HepG2 (cell line): ENCODE measurements around the gene HUNK. TPM values are rescaled to one million over a fixed set of nuclear protein-coding genes. Genes with fewer than 3 reads are reported as not detected.

Source experiments
- ATAC-seq: fragments of 200-7000 bp; cut with Tn5 transposase; 3 replicates; pipeline ENCODE4 v1.9.1; 2020; ENCODE audit warnings: mild to moderate bottlenecking, moderate library complexity
- BruUV-seq: library from RNA; stranded (reverse); fragments of 400-500 nt; replicated peaks from 2 replicates; lab custom pipeline; 2021; lab: Mats Ljungman, UMichigan
- CTCF ChIA-PET: fragments of 300-600 bp; formaldehyde crosslinking; extraction: SDS; loops from one replicate; lab custom pipeline; 2021; ENCODE audit warnings: low total read pairs, inconsistent platforms, low intra/inter-chr PET ratio; lab: Yijun Ruan, JAX
- POLR2A ChIA-PET: fragments of 350-600 bp; sonication (Branson Sonifier 250); formaldehyde crosslinking; loops from one replicate; lab custom pipeline; 2020; ENCODE audit warnings: antibody characterized with exemption, inconsistent platforms; lab: Yijun Ruan, JAX
- DNase-seq: peaks from one replicate; pipeline ENCODE4 v3.0.0-alpha.2; 2015; ENCODE audit warnings: low spot score
- FAIRE-seq: peaks from 3 replicates; lab custom pipeline; 2011; peaks lifted over from hg19 to GRCh38; lab: Jason Lieb, UNC
- H2AFZ ChIP-seq: one replicate; pipeline ENCODE4 v1.6.1; 2011; ENCODE audit warnings: low read length, inconsistent platforms
- H3K27ac ChIP-seq: fragments of 300-600 bp; 3 replicates; pipeline ENCODE4 v1.8.0; 2011; ENCODE audit warnings: mixed run types, mild to moderate bottlenecking, mixed read lengths, low read length, inconsistent platforms; ENCODE audit not compliant: insufficient read depth; ENCODE audit errors: extremely low read length
- H3K27me3 ChIP-seq, 2 experiments: fragments of 200-600 bp in 1 of 2; 2 replicates in 1 of 2; 3 replicates in 1 of 2; pipeline versions ENCODE4 v1.6.0 to v1.8.0; 2011; ENCODE audit warnings: low read length in 2 of 2, mild to moderate bottlenecking in 2 of 2, moderate library complexity in 2 of 2, inconsistent platforms in 1 of 2; ENCODE audit not compliant: insufficient read depth in 2 of 2, control insufficient read depth in 1 of 2
- H3K36me3 ChIP-seq, 2 experiments: fragments of 200-600 bp in 1 of 2; replicated peaks in 1 of 2; 2 replicates in 1 of 2; 3 replicates in 1 of 2; pipeline versions ENCODE4 v1.5.1 to v1.8.0; 2011; ENCODE audit warnings: low read length in 2 of 2, inconsistent platforms in 1 of 2; ENCODE audit not compliant: insufficient read depth in 2 of 2, control insufficient read depth in 1 of 2
- H3K4me1 ChIP-seq: 2 replicates; pipeline ENCODE4 v1.5.1; 2012; ENCODE audit warnings: low read length, inconsistent platforms; ENCODE audit not compliant: insufficient read depth
- H3K4me2 ChIP-seq: 2 replicates; pipeline ENCODE4 v1.6.0; 2011; ENCODE audit warnings: low read depth, low read length, inconsistent platforms
- H3K4me3 ChIP-seq, 3 experiments: fragments of 200-600 bp in 1 of 3; sonication (generic), shearing (Covaris generic) in 1 of 3; replicated peaks in 1 of 3; 2 replicates each; pipeline ENCODE4 v1.5.1; 2011 to 2016; ENCODE audit warnings: low read length in 3 of 3, inconsistent platforms in 2 of 3, low read depth in 2 of 3, mild to moderate bottlenecking in 2 of 3, control low read depth in 1 of 3, mixed read lengths in 1 of 3; ENCODE audit not compliant: insufficient read depth in 1 of 3
- H3K79me2 ChIP-seq: one replicate; pipeline ENCODE4 v1.6.1; 2011; ENCODE audit warnings: low read length, inconsistent platforms; ENCODE audit not compliant: insufficient read depth
- H3K9ac ChIP-seq: 2 replicates; pipeline ENCODE4 v1.6.0; 2011; ENCODE audit warnings: mild to moderate bottlenecking, low read depth, low read length, inconsistent platforms; ENCODE audit not compliant: insufficient read depth
- H3K9me3 ChIP-seq: 2 replicates; pipeline ENCODE4 v1.5.1; 2012; ENCODE audit warnings: mild to moderate bottlenecking, low read length
- H4K20me1 ChIP-seq: 2 replicates; pipeline ENCODE4 v1.6.0; 2011; ENCODE audit warnings: inconsistent platforms, mild to moderate bottlenecking, low read length, moderate library complexity; ENCODE audit not compliant: insufficient read depth
- ELF1 ChIP-seq: sonication (generic); formaldehyde crosslinking; IDR thresholded peaks from 2 replicates; pipeline ENCODE4 v1.4.0; 2020; ENCODE audit warnings: missing genetic modification reagents
- HNRNPH1 ChIP-seq: fragments of 200-400 bp; formaldehyde crosslinking; optimal IDR thresholded peaks from 2 replicates; pipeline ENCODE3; 2017; ENCODE audit warnings: mild to moderate bottlenecking, low read depth, low read length
- KDM4B ChIP-seq: sonication (generic); formaldehyde crosslinking; IDR thresholded peaks from 2 replicates; pipeline ENCODE4 v1.4.0; 2020; ENCODE audit warnings: missing genetic modification reagents
- KMT2A ChIP-seq: sonication (generic); formaldehyde crosslinking; IDR thresholded peaks from 2 replicates; pipeline ENCODE4 v1.4.0; 2020; ENCODE audit warnings: missing genetic modification reagents
- NCOR1 ChIP-seq: fragments of 200-600 bp; sonication (generic); IDR thresholded peaks from 2 replicates; pipeline ENCODE4 v1.7.0; 2017; ENCODE audit warnings: antibody characterized with exemption, low read length, borderline replicate concordance
- RCOR2 ChIP-seq: IDR thresholded peaks from 2 replicates; pipeline ENCODE4 v1.6.1; 2016; ENCODE audit warnings: missing biosample characterization, missing genetic modification reagents
- TBL1XR1 ChIP-seq: fragments of 150-350 bp; IDR thresholded peaks from 2 replicates; pipeline ENCODE4 v1.6.1; 2014; ENCODE audit warnings: borderline replicate concordance, low read length; ENCODE audit not compliant: partially characterized antibody
- TEAD3 ChIP-seq: optimal IDR thresholded peaks from 2 replicates; pipeline ENCODE3; 2016; ENCODE audit warnings: borderline replicate concordance
- ZNF446 ChIP-seq: sonication (generic); formaldehyde crosslinking; IDR thresholded peaks from 2 replicates; pipeline ENCODE4 v1.5.0; 2020; ENCODE audit warnings: mild to moderate bottlenecking, missing genetic modification reagents
- ZNF674 ChIP-seq: sonication (generic); formaldehyde crosslinking; IDR thresholded peaks from 2 replicates; pipeline ENCODE4 v1.5.0; 2020; ENCODE audit warnings: low read depth, mild to moderate bottlenecking, missing genetic modification reagents
- ZNF766 ChIP-seq: sonication (generic); formaldehyde crosslinking; IDR thresholded peaks from 2 replicates; pipeline ENCODE4 v1.5.0; 2020; ENCODE audit warnings: missing genetic modification reagents, borderline replicate concordance
- WGBS: methylation state at CpG from one replicate; pipeline ENCODE4 v1.1.6; 2017; ENCODE audit warnings: low lambda C conversion rate; 5-methylcytosine and 5-hydroxymethylcytosine counted together
- in situ Hi-C: cut with HindIII; loops from 2 replicates; pipeline ENCODE4 v1.10.0; 2017; ENCODE audit warnings: low pct_unique_long_range_greater_than_20kb; ENCODE audit not compliant: extremely low pct_ligation_motif_present
- intact Hi-C: fragments of 100-400 bp; cut with micrococcal nuclease; formaldehyde crosslinking; loops from one replicate; pipeline ENCODE4 v1.10.0; 2022; ENCODE audit not compliant: unreplicated experiment
- polyA plus RNA-seq, 8 experiments: library from polyadenylated mRNA; depleted of rRNA in 3 of 8; stranded (reverse) in 7 of 8; unstranded in 1 of 8; fragments of >200 nt; fragmentation: Illumina TruSeq in 4 of 8; extraction: Trizol in 4 of 8; gene quantifications; 2 replicates each; pipeline versions ENCODE4 v1.2.1 to v1.2.3, GENCODE V29; 2011 to 2016; ENCODE audit warnings: low read depth in 4 of 8, missing spikeins in 1 of 8, mixed read lengths in 1 of 8; ENCODE audit not compliant: insufficient read depth in 1 of 8
- total RNA-seq, 5 experiments: library from RNA; depleted of rRNA; stranded (reverse); fragments of >200 nt; fragmentation: Illumina TruSeq; extraction: Trizol; gene quantifications; 2 replicates each; pipeline ENCODE4 v1.2.3, GENCODE V29; 2016; ENCODE audit warnings: low read depth in 1 of 5
- TF ChIP-seq, protein P1 (sequence below): sonication (generic); formaldehyde crosslinking; IDR thresholded peaks from 2 replicates; pipeline ENCODE4 v1.8.1; 2022; ENCODE audit warnings: mild to moderate bottlenecking, missing genetic modification reagents

Gene HUNK
- total and polyA plus RNA-seq, 2 of the 13 experiments (the other 11 are each of a cell fraction or from before 2014, with no cell fraction given): 1.8 to 1.9 TPM

DNA sequence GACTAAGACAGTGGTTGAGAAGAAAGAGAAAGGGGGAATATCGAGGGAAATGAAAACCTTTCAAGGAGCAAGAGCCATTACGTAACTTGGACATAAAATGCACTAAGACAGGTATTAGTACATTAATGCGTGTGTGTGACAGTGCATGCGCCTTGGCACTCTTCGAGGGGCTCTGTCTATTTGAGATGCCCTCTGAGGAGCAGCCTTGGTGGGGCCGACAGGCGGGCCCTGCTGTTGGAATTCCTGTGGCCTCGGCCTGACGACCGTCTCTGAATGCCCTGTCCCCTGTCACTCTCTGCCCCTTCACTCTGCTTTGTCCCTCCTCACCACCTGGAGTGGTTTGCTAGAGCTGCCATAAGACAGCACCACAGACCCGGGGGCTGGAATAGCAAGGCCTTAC, 12.3 kb downstream of the HUNK start (continued):
- no peak for TF ChIP-seq ELF1 (CRISPR knock-in tag)
- no peak for TF ChIP-seq TEAD3 (CRISPR knock-in tag)
- no peak for TF ChIP-seq HNRNPH1

DNA sequence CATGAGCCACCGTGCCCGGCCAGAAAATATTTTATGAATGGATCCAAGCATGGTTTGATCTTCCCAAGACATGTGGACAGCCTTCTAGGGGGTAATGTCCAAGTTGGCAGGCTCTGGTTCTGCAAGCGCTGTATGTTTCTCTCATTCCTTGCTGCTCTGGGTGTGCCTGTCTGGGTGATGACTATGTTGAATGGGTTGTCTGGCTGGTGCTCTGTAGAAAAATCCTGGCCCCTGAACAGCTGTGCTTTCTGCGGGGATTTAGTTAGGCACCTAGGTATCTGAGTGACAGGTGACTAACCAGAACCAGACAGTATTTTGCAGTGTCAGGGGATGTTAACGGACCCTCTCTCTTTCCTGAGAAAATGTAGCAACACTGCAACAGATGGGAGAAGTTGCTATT, 14.1 kb downstream of the HUNK start:
- H3K9ac ChIP-seq: no peak overlapping the region
- FAIRE-seq (no peak), DNase-seq (no peak), ATAC-seq (no peak)
- H2AFZ ChIP-seq: no peak overlapping the region
- no peaks in the 10 kb centered on the region for H3K9me3 ChIP-seq
- H3K27me3 ChIP-seq: no peaks in the 10 kb centered on the region
- CTCF ChIA-PET: no interaction called here
- H3K4me2 ChIP-seq: no peak overlapping the region; the same call in 1 of the 2 replicates
- BruUV-seq: no TSS peak
- in situ Hi-C loops: no loop called here
- intact Hi-C loops: no loop called here
- no peak overlapping the region for H3K27ac ChIP-seq
- POLR2A ChIA-PET: no interaction called here
- H4K20me1 ChIP-seq: no peaks in the 10 kb centered on the region
- WGBS: 74% methylated on average over 4 of the region's 5 CpGs
- H3K79me2 ChIP-seq: peaks cover 24% of the 10 kb centered on the region
- TF ChIP-seq ZNF674 (CRISPR knock-in tag): no peak
- no peak for TF ChIP-seq KDM4B (CRISPR knock-in tag)
- no peak for TF ChIP-seq ZNF766
- no peak for TF ChIP-seq KMT2A (CRISPR knock-in tag)
- no peak for TF ChIP-seq ZNF446 (CRISPR knock-in tag)
- TF ChIP-seq, protein P1, sequence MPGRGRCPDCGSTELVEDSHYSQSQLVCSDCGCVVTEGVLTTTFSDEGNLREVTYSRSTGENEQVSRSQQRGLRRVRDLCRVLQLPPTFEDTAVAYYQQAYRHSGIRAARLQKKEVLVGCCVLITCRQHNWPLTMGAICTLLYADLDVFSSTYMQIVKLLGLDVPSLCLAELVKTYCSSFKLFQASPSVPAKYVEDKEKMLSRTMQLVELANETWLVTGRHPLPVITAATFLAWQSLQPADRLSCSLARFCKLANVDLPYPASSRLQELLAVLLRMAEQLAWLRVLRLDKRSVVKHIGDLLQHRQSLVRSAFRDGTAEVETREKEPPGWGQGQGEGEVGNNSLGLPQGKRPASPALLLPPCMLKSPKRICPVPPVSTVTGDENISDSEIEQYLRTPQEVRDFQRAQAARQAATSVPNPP (CRISPR knock-in tag): no peak
- TF ChIP-seq RCOR2 (CRISPR knock-in tag): no peak
- no peak for TF ChIP-seq TBL1XR1
- no peak for TF ChIP-seq NCOR1
- TF ChIP-seq, all 625 proteins: peak for 0
- Histone ChIP-seq H3K4me1 (peaks cover 51% of the 10 kb centered on the region), H3K36me3 (no peaks in the 10 kb centered on the region; a peak in 1 of 5 replicates), H3K4me3 (no peak overlapping the region)
